Activated CD4-positive, alpha-beta T cell treated with anti-CD3 and anti-CD28 coated beads, Interleukin-2, amount 10 ng/mL, durations not matched to agents 7 days and 5 days (primary cell): ENCODE measurements around the gene ITSN1. TPM values are rescaled to one million over a fixed set of nuclear protein-coding genes. Genes with fewer than 3 reads are reported as not detected.
"Not testable (repeated sequence)": the region's sequence is repeated elsewhere in the genome, so short reads cannot be mapped to it uniquely, and the experiment has no call there.

Source experiments
- CTCF ChIA-PET: fragments of 350-600 bp; sonication (Branson Sonifier 250); formaldehyde crosslinking; loops from one replicate; lab custom pipeline; 2021; ENCODE audit warnings: antibody characterized with exemption; lab: Charles Lee
- POLR2A ChIA-PET: fragments of 350-600 bp; sonication (Branson Sonifier 250); formaldehyde crosslinking; loops from one replicate; lab custom pipeline; 2021; ENCODE audit warnings: antibody characterized with exemption; lab: Charles Lee
- DNase-seq: peaks from one replicate; pipeline ENCODE4 v3.0.0-alpha.2; 2020
- H3K27ac Mint-ChIP-seq: one replicate; pipeline ENCODE4 v1.8.0; 2021; ENCODE audit warnings: mild to moderate bottlenecking, moderate library complexity, mixed read lengths
- H3K27me3 Mint-ChIP-seq: one replicate; pipeline ENCODE4 v1.8.0; 2021; ENCODE audit warnings: mixed read lengths
- H3K36me3 Mint-ChIP-seq: one replicate; pipeline ENCODE4 v1.8.0; 2021; ENCODE audit warnings: low read depth, mixed read lengths
- H3K4me1 Mint-ChIP-seq: one replicate; pipeline ENCODE4 v1.8.0; 2021; ENCODE audit warnings: mixed read lengths
- H3K4me3 Mint-ChIP-seq: one replicate; pipeline ENCODE4 v1.8.0; 2021; ENCODE audit warnings: mild to moderate bottlenecking, moderate library complexity, mixed read lengths
- H3K9me3 Mint-ChIP-seq: one replicate; pipeline ENCODE4 v1.8.0; 2021; ENCODE audit warnings: mixed read lengths
- total RNA-seq, 2 experiments: library from RNA; stranded (reverse); gene quantifications; one replicate each; pipeline ENCODE4 v1.2.3, GENCODE V29; 2021

The ITSN1 gene
- total RNA-seq, 2 experiments from 2014 or later: 3.0 to 3.3 TPM

- H3K27ac Mint-ChIP-seq: no peak overlapping the region
- no peak for DNase-seq
- no peaks in the 10 kb centered on the region for H3K4me1 Mint-ChIP-seq
- CTCF ChIA-PET: no interaction called here
- H3K27me3 Mint-ChIP-seq: no peaks in the 10 kb centered on the region
- H3K36me3 Mint-ChIP-seq: peaks cover 6% of the 10 kb centered on the region
- H3K4me3 Mint-ChIP-seq: no peak overlapping the region
- H3K9me3 Mint-ChIP-seq: peaks cover 3% of the 10 kb centered on the region
- POLR2A ChIA-PET: interaction anchor here (0.6 kb wide), 1 partner anchor 22 kb away, joined by 4 read pairs; no protein-coding TSS in a partner anchor
These were observed 133.0 kb downstream of the ITSN1 start for GRCh38 chr21:33775100-33775828.

GRCh38 chr21:33780631-33781030 is 138.3 kb downstream of the ITSN1 start:
- H3K27me3 Mint-ChIP-seq: no peaks in the 10 kb centered on the region
- ChIA-PET CTCF (no interaction called here), POLR2A (interaction anchor here (0.6 to 0.8 kb wide), 2 partner anchors 46 to 245 kb away, joined by 3 read pairs; no protein-coding TSS in a partner anchor)
- peaks cover 3% of the 10 kb centered on the region for H3K9me3 Mint-ChIP-seq
- no peaks in the 10 kb centered on the region for H3K4me1 Mint-ChIP-seq
- peaks cover 6% of the 10 kb centered on the region for H3K36me3 Mint-ChIP-seq
- H3K4me3 Mint-ChIP-seq: no peak overlapping the region
- H3K27ac Mint-ChIP-seq: no peak overlapping the region
- no peak for DNase-seq

- Mint-ChIP-seq H3K4me1 (no peaks in the 10 kb centered on the region), H3K27ac (no peak overlapping the region), H3K9me3 (peaks cover 3% of the 10 kb centered on the region), H3K27me3 (no peaks in the 10 kb centered on the region), H3K36me3 (peaks cover 6% of the 10 kb centered on the region), H3K4me3 (no peak overlapping the region)
- no peak for DNase-seq
- POLR2A ChIA-PET: interaction anchor here (0.6 kb wide), 1 partner anchor 46 kb away, joined by 3 read pairs; no protein-coding TSS in a partner anchor
- CTCF ChIA-PET: interaction anchor here (0.5 kb wide), 1 partner anchor 521 kb away, joined by 3 read pairs; no protein-coding TSS in a partner anchor
These were observed 138.8 kb downstream of the ITSN1 start for GRCh38 chr21:33781121-33781520.

GRCh38 chr21:33783187-33783979 is 141.1 kb downstream of the ITSN1 start:
- no peak for DNase-seq
- Mint-ChIP-seq H3K36me3 (peaks cover 6% of the 10 kb centered on the region), H3K27ac (no peak overlapping the region), H3K4me3 (no peak overlapping the region), H3K27me3 (no peaks in the 10 kb centered on the region), H3K9me3 (peaks cover 3% of the 10 kb centered on the region), H3K4me1 (no peaks in the 10 kb centered on the region)
- CTCF ChIA-PET: no interaction called here
- POLR2A ChIA-PET: interaction anchor here (0.7 kb wide), 1 partner anchor 865 kb away, joined by 12 read pairs; no protein-coding TSS in a partner anchor

- no peaks in the 10 kb centered on the region for H3K4me1 Mint-ChIP-seq
- CTCF ChIA-PET: no interaction called here
- H3K27ac Mint-ChIP-seq: no peak overlapping the region
- H3K27me3 Mint-ChIP-seq: no peaks in the 10 kb centered on the region
- DNase-seq: no peak
- H3K36me3 Mint-ChIP-seq: no peaks in the 10 kb centered on the region
- H3K4me3 Mint-ChIP-seq: no peak overlapping the region
- no peaks in the 10 kb centered on the region for H3K9me3 Mint-ChIP-seq
- POLR2A ChIA-PET: no interaction called here
These were observed 145.1 kb downstream of the ITSN1 start for GRCh38 chr21:33787431-33787830.

- CTCF ChIA-PET, DNase-seq, H3K27me3 Mint-ChIP-seq, H3K36me3 Mint-ChIP-seq, H3K27ac Mint-ChIP-seq, H3K9me3 Mint-ChIP-seq, H3K4me1 Mint-ChIP-seq, H3K4me3 Mint-ChIP-seq, POLR2A ChIA-PET: not testable (repeated sequence)
These were observed 146.1 kb downstream of the ITSN1 start for GRCh38 chr21:33788438-33788837.

GRCh38 chr21:33789697-33790096 is 147.4 kb downstream of the ITSN1 start:
- Mint-ChIP-seq H3K4me3 (no peak overlapping the region), H3K36me3 (no peaks in the 10 kb centered on the region)

GRCh38 chr21:33791073-33791472 is 148.8 kb downstream of the ITSN1 start:
- DNase-seq: no peak
- Mint-ChIP-seq H3K36me3 (no peaks in the 10 kb centered on the region), H3K27ac (no peak overlapping the region), H3K4me3 (no peak overlapping the region), H3K4me1 (no peaks in the 10 kb centered on the region), H3K27me3 (peaks cover 3% of the 10 kb centered on the region), H3K9me3 (no peaks in the 10 kb centered on the region)
- CTCF ChIA-PET: no interaction called here
- POLR2A ChIA-PET: no interaction called here

More at GRCh38 chr21:33789697-33790096, 147.4 kb downstream of the ITSN1 start:
- DNase-seq: no peak
- Mint-ChIP-seq H3K27me3 (peaks cover 3% of the 10 kb centered on the region), H3K27ac (no peak overlapping the region), H3K4me1 (no peaks in the 10 kb centered on the region), H3K9me3 (no peaks in the 10 kb centered on the region)
- ChIA-PET CTCF (no interaction called here), POLR2A (no interaction called here)

GRCh38 chr21:33794596-33794995 is 152.3 kb downstream of the ITSN1 start:
- Mint-ChIP-seq H3K36me3 (no peaks in the 10 kb centered on the region), H3K4me3 (no peak overlapping the region), H3K9me3 (no peaks in the 10 kb centered on the region), H3K27ac (no peak overlapping the region), H3K4me1 (no peaks in the 10 kb centered on the region), H3K27me3 (peaks cover 3% of the 10 kb centered on the region)
- ChIA-PET CTCF (no interaction called here), POLR2A (no interaction called here)
- DNase-seq: no peak

- Mint-ChIP-seq H3K4me1 (no peaks in the 10 kb centered on the region), H3K27me3 (peaks cover 2% of the 10 kb centered on the region), H3K36me3 (no peaks in the 10 kb centered on the region), H3K4me3 (no peak overlapping the region), H3K9me3 (no peaks in the 10 kb centered on the region), H3K27ac (no peak overlapping the region)
- ChIA-PET CTCF (interaction anchor here (0.6 to 1.4 kb wide), 4 partner anchors 11 to 23 kb away, joined by 3 to 5 read pairs (median 4); no protein-coding TSS in a partner anchor), POLR2A (no interaction called here)
- no peak for DNase-seq
These were observed 155.3 kb downstream of the ITSN1 start for GRCh38 chr21:33797565-33797964.

GRCh38 chr21:33799378-33800090 is 157.2 kb downstream of the ITSN1 start:
- Mint-ChIP-seq H3K4me3 (no peak overlapping the region), H3K9me3 (no peaks in the 10 kb centered on the region), H3K36me3 (no peaks in the 10 kb centered on the region), H3K4me1 (no peaks in the 10 kb centered on the region), H3K27me3 (no peaks in the 10 kb centered on the region), H3K27ac (no peak overlapping the region)
- no peak for DNase-seq
- ChIA-PET POLR2A (no interaction called here), CTCF (no interaction called here)

GRCh38 chr21:33800753-33801423 is 158.6 kb downstream of the ITSN1 start:
- H3K27ac Mint-ChIP-seq: no peak overlapping the region
- H3K27me3 Mint-ChIP-seq: no peaks in the 10 kb centered on the region
- no peaks in the 10 kb centered on the region for H3K9me3 Mint-ChIP-seq
- CTCF ChIA-PET: interaction anchor here (0.8 to 1.1 kb wide), 2 partner anchors 54 to 97 kb away, joined by 3 read pairs; no protein-coding TSS in a partner anchor
- H3K36me3 Mint-ChIP-seq: no peaks in the 10 kb centered on the region
- POLR2A ChIA-PET: no interaction called here
- H3K4me1 Mint-ChIP-seq: no peaks in the 10 kb centered on the region
- no peak overlapping the region for H3K4me3 Mint-ChIP-seq
- DNase-seq: no peak
